ENCODE data around the gene IL34. TPM values are rescaled to one million over a fixed set of nuclear protein-coding genes. Genes with fewer than 3 reads are reported as not detected.

The IL34 gene
- not detected in 2 replicates for total RNA-seq (2014; rRNA removed; shearing (Covaris generic))
- not detected in 2 replicates for total RNA-seq (2022)
- percentile 18 among the genes with signal in this experiment for Bru-seq, nascent RNA
- BruChase-seq, experiment 1, labeled RNA remaining after a 6-hour chase, result percentile 18 among the genes with signal in this experiment
- percentile 24 among the genes with signal in this experiment for BruChase-seq, experiment 2, labeled RNA remaining after a 2-hour chase
- long read RNA-seq, result 0 reads

- Histone ChIP-seq H3K79me2 (ENCODE audit: insufficient read depth, low read depth, low read length) (no peaks in the 10 kb centered on the region), H3K4me1 (ENCODE audit: insufficient read depth, low read length, poor library complexity, severe bottlenecking) (no peaks in the 10 kb centered on the region), H3K9me2 (ENCODE audit: insufficient read depth, low read length) (no peaks in the 10 kb centered on the region), H3K4me3 (ENCODE audit: low read depth, low read length, poor library complexity, severe bottlenecking) (no peak within 1 kb of the TSS), H3K36me3 (ENCODE audit: insufficient read depth, low read length) (no peaks in the 10 kb centered on the region), H3K27ac (ENCODE audit: low read depth, low read length, poor library complexity, severe bottlenecking) (no peak within 1 kb of the TSS), H3K9me3 (ENCODE audit: low read length) (no peaks in the 10 kb centered on the region), H2AFZ (ENCODE audit: low read length) (no peak within 1 kb of the TSS), H3K4me2 (ENCODE audit: low read length) (no peak within 1 kb of the TSS), H4K20me1 (ENCODE audit: insufficient read depth, low read length) (no peaks in the 10 kb centered on the region)
- CTCF ChIA-PET (ENCODE audit: unreplicated experiment), result no interaction called here
- TF ChIP-seq EZH2phosphoT487 (IDR thresholded peaks at IDR 0.05; ENCODE audit: borderline replicate concordance, low read depth, low read length) (no peak), CTCF (conservative IDR thresholded peaks at IDR 0.05; ENCODE audit: low read length) (no peak)
- intact Hi-C loops (cut with micrococcal nuclease; ENCODE audit: unreplicated experiment), result no loop called here
- DNase-seq (ENCODE audit: low spot score), result no peak
- POLR2A ChIA-PET, result no interaction called here
- no TSS peak for BruUV-seq (replicated peaks)
Observed at GRCh38 chr16:70646260-70647241, at the start of gene IL34. IL34 (plus strand) TSS chr16:70646559; CDS start chr16:70646948, 389 bp downstream.

GRCh38 chr16:70597135-70597835, 49.1 kb upstream of the IL34 start:
- CTCF ChIA-PET (ENCODE audit: unreplicated experiment), result no interaction called here
- no peak for TF ChIP-seq EZH2phosphoT487 (IDR thresholded peaks at IDR 0.05; ENCODE audit: borderline replicate concordance, low read depth, low read length)
- no peak for TF ChIP-seq CTCF (conservative IDR thresholded peaks at IDR 0.05; ENCODE audit: low read length)
- no peaks in the 10 kb centered on the region for H4K20me1 ChIP-seq (ENCODE audit: insufficient read depth, low read length)
- H2AFZ ChIP-seq (ENCODE audit: low read length), result no peak overlapping the region
- BruUV-seq (replicated peaks), result no TSS peak
- H3K27ac ChIP-seq (ENCODE audit: low read depth, low read length, poor library complexity, severe bottlenecking), result no peak overlapping the region
- H3K9me3 ChIP-seq (ENCODE audit: low read length), result no peaks in the 10 kb centered on the region
- no peak for DNase-seq (ENCODE audit: low spot score)
- no peaks in the 10 kb centered on the region for H3K9me2 ChIP-seq (ENCODE audit: insufficient read depth, low read length)
- no peaks in the 10 kb centered on the region for H3K4me1 ChIP-seq (ENCODE audit: insufficient read depth, low read length, poor library complexity, severe bottlenecking)
- POLR2A ChIA-PET, result interaction anchor here (0.7 to 1.0 kb wide), 2 partner anchors 80 to 445 kb away, joined by 3 to 4 read pairs; no protein-coding TSS in a partner anchor
- H3K36me3 ChIP-seq (ENCODE audit: insufficient read depth, low read length), result no peaks in the 10 kb centered on the region
- H3K79me2 ChIP-seq (ENCODE audit: insufficient read depth, low read depth, low read length), result no peaks in the 10 kb centered on the region
- no peak overlapping the region for H3K4me2 ChIP-seq (ENCODE audit: low read length)
- no peak overlapping the region for H3K4me3 ChIP-seq (ENCODE audit: low read depth, low read length, poor library complexity, severe bottlenecking)
- intact Hi-C loops (cut with micrococcal nuclease; ENCODE audit: unreplicated experiment), result no loop called here

Data from OCI-LY7 (cell line).